ENCODE measurements around the gene CDKL2. TPM values are rescaled to one million over a fixed set of nuclear protein-coding genes. Genes with fewer than 3 reads are reported as not detected.

Gene CDKL2
- total RNA-seq, 1 experiment from 2014 or later = 1.5 TPM

DNA sequence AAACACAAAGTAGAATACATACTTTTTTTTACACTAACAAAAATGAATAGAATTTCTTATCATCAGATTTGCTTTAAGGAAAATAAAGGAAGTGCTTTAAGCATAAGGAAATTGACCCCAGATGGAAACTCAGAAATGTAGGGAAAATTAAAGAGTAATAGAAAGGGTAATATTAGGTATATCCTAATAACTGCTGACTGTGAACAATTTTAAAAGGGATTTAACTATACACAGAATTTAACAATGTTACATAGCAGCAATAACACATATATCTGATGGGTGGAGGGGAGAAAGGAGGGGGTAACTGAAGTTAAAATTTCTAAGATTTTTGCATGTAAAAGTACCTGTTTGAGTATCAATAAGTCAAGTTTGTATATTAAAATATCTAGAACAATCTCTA lies 8.6 kb downstream of the CDKL2 start:
- Mint-ChIP-seq H3K9me3 (peaks cover 3 to 4% of the 10 kb centered on the region in 2 experiments; a peak in 2 of 5 replicates), H3K36me3 (ENCODE audit: insufficient read depth in 1 of 3, low read depth in 3 of 3) (peaks cover 0 to 1% (median 1%) of the 10 kb centered on the region in 3 experiments; a peak in 2 of 7 replicates), H3K4me1 (no peaks in the 10 kb centered on the region), H3K4me3 (no peak overlapping the region), H3K27me3 (ENCODE audit: low read depth) (no peaks in the 10 kb centered on the region), H3K27ac (no peak overlapping the region)
- H2BK20ac ChIP-seq (ENCODE audit: low read depth, low read length, poor library complexity, severe bottlenecking) = no peak overlapping the region
- no peak overlapping the region for H3T11ph ChIP-seq (ENCODE audit: low read length)
- H3K14ac ChIP-seq (ENCODE audit: insufficient read depth, low read length) = no peak overlapping the region
- no peak overlapping the region for H3K4ac ChIP-seq (ENCODE audit: low read depth, low read length)
- H3K4me1 ChIP-seq (ENCODE audit: insufficient read depth, low read length) = no peaks in the 10 kb centered on the region
- H3K9me3 ChIP-seq (ENCODE audit: control insufficient read depth, low read depth, low read length) = no peaks in the 10 kb centered on the region
- no peak for DNase-seq
- no peak overlapping the region for H2BK12ac ChIP-seq (ENCODE audit: insufficient read length, low read depth, low read length)
- H3K23ac ChIP-seq (ENCODE audit: insufficient read length, low read depth, low read length) = no peak overlapping the region
- no peak overlapping the region for H3K27ac ChIP-seq (ENCODE audit: insufficient read length, low read depth, low read length)
- no peaks in the 10 kb centered on the region for H3K79me1 ChIP-seq (ENCODE audit: insufficient read depth, low read depth, low read length, poor library complexity, severe bottlenecking)
- no peak overlapping the region for H2BK5ac ChIP-seq (ENCODE audit: insufficient read length, low read length)
- no peak overlapping the region for H2AFZ ChIP-seq (ENCODE audit: low read length)
- H2AK5ac ChIP-seq (ENCODE audit: insufficient read length, low read length) = no peak overlapping the region
- TF ChIP-seq, protein P1, sequence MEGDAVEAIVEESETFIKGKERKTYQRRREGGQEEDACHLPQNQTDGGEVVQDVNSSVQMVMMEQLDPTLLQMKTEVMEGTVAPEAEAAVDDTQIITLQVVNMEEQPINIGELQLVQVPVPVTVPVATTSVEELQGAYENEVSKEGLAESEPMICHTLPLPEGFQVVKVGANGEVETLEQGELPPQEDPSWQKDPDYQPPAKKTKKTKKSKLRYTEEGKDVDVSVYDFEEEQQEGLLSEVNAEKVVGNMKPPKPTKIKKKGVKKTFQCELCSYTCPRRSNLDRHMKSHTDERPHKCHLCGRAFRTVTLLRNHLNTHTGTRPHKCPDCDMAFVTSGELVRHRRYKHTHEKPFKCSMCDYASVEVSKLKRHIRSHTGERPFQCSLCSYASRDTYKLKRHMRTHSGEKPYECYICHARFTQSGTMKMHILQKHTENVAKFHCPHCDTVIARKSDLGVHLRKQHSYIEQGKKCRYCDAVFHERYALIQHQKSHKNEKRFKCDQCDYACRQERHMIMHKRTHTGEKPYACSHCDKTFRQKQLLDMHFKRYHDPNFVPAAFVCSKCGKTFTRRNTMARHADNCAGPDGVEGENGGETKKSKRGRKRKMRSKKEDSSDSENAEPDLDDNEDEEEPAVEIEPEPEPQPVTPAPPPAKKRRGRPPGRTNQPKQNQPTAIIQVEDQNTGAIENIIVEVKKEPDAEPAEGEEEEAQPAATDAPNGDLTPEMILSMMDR (conservative IDR thresholded peaks at IDR 0.05) = no peak
- no peak overlapping the region for H4K8ac ChIP-seq (replicated peaks; ENCODE audit: insufficient read length, low read depth, low read length)
- H3K23me2 ChIP-seq (ENCODE audit: insufficient read length, low read depth, low read length, poor library complexity, severe bottlenecking) = no peaks in the 10 kb centered on the region
- H4K91ac ChIP-seq (ENCODE audit: insufficient read length, low read depth, low read length) = no peak overlapping the region
- H3K9ac ChIP-seq (ENCODE audit: extremely low read depth, insufficient read length, low read length) = no peak overlapping the region
- no peaks in the 10 kb centered on the region for H3K27me3 ChIP-seq (ENCODE audit: insufficient read depth, low read length)
- H3K4me2 ChIP-seq (ENCODE audit: insufficient read depth, insufficient read length, low read length) = no peak overlapping the region
- no peak overlapping the region for H3K18ac ChIP-seq (ENCODE audit: insufficient read length, low read depth, low read length)
- no peak overlapping the region for H2BK120ac ChIP-seq (ENCODE audit: low read depth, low read length, poor library complexity, severe bottlenecking)
- no peaks in the 10 kb centered on the region for H4K20me1 ChIP-seq (ENCODE audit: control insufficient read depth, insufficient read depth, insufficient read length)
- no peak overlapping the region for H4K5ac ChIP-seq (ENCODE audit: insufficient read length, low read depth, low read length)
- H3K56ac ChIP-seq (ENCODE audit: insufficient read length, low read depth, low read length) = no peak overlapping the region
- no peak overlapping the region for H2BK15ac ChIP-seq (ENCODE audit: low read depth, low read length)
- no peaks in the 10 kb centered on the region for H3K79me2 ChIP-seq (ENCODE audit: insufficient read depth, low read length)

All from H9 (cell line).